SIG-M5 (cell line): ENCODE results near the gene OR10H5.
"Not testable (repeated sequence)": the region's sequence is repeated elsewhere in the genome, so short reads cannot be mapped to it uniquely, and the experiment has no call there.

Experiments
- DNase-seq: peaks from one replicate; lab custom pipeline; 2025; lab: John Stamatoyannopoulos, UW

OR10H5 gene

DNA sequence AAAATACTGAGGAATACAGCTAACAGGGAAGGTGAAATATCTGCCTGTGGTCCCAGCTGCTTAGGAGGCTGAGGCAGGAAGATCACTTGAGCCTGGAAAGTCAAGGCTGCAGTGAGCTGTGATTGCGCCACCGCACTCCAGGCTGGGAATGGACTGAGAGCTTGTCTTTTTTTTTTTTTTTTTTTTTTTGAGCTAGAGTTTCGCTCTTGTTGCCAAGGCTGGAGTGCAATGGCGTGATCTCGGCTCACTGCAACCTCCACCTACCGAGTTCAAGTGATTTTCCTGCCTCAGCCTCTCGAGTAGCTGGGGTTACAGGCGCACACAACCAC, 56.4 kb downstream of the OR10H5 start:
- not testable (repeated sequence) for DNase-seq

DNA sequence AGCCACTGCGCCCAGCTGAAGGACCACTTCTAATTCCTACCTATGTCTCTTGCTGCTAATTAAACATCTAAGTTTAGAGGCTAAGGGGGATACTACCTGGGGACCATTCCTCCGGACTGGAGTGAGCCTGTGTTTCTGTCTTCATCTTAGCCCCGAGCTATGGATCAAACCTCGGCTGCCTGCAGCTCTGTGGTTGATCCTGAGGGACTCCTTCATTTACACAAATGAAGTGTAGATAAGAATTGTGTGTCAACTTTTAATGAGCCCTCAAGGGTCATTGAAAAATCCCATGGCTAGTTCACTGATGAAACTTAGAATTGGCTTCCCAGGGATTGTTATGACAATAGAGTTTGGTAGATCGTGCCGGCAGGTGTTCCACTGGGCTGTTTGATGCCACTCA, 59.5 kb downstream of the OR10H5 start:
- DNase-seq = no peak

DNA sequence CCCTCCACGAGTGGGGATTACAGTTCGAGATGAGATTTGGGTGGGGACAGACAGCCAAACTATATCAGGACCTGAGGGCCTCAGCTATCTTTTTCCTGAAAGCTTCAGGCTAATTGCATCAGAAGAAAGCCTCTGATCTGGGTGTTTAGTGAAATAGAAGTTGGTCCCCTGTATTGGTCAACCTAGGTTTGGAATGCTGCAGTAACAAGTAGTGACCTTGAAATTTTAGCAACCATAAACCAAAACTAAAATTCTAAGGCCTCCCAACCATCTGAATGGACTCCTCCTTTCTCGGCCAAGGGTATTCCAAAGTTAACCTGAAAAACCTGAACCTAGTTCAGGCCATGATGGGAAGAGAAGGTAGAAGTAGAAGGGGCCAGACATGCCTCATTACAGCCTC, 62.9 kb downstream of the OR10H5 start:
- no peak for DNase-seq
